HepG2 (cell line): ENCODE data around the gene ELP1. TPM values are rescaled to one million over a fixed set of nuclear protein-coding genes. Genes with fewer than 3 reads are reported as not detected.
A peak's percentile ranks its signal among the peaks of the same experiment; 100 is the strongest.

Experiments
- CENPT ChIP-seq: sonication (generic); formaldehyde crosslinking; IDR thresholded peaks from 2 replicates; pipeline ENCODE4 v1.8.0; 2022; ENCODE audit warnings: low read depth, mild to moderate bottlenecking, moderate library complexity, missing genetic modification reagents
- HBP1 ChIP-seq: IDR thresholded peaks from 2 replicates; pipeline ENCODE4 v1.6.1; 2016; ENCODE audit warnings: low read depth, control low read depth
- HNF1B ChIP-seq: sonication (generic); formaldehyde crosslinking; IDR thresholded peaks from 2 replicates; pipeline ENCODE4 v1.5.1; 2020; ENCODE audit warnings: mild to moderate bottlenecking, moderate library complexity, missing genetic modification reagents
- HOXA7 ChIP-seq: sonication (generic); formaldehyde crosslinking; IDR thresholded peaks from 2 replicates; pipeline ENCODE4 v1.8.1; 2022; ENCODE audit warnings: mild to moderate bottlenecking, missing genetic modification reagents, moderate library complexity
- LBX2 ChIP-seq: sonication (generic); formaldehyde crosslinking; IDR thresholded peaks from 2 replicates; pipeline ENCODE4 v1.5.0; 2020; ENCODE audit warnings: missing genetic modification reagents, mild to moderate bottlenecking, borderline replicate concordance
- MBD4 ChIP-seq: IDR thresholded peaks from 2 replicates; pipeline ENCODE4 v1.6.1; 2012; ENCODE audit warnings: low read length, inconsistent platforms, borderline replicate concordance
- MED8 ChIP-seq: sonication (generic); formaldehyde crosslinking; IDR thresholded peaks from 2 replicates; pipeline ENCODE4 v1.8.1; 2023; ENCODE audit warnings: mild to moderate bottlenecking, missing genetic modification reagents; ENCODE audit not compliant: insufficient replicate concordance
- NR2F2 ChIP-seq: IDR thresholded peaks from 2 replicates; pipeline ENCODE4 v1.6.1; 2012; ENCODE audit warnings: low read depth, inconsistent platforms, borderline replicate concordance
- NR3C1 ChIP-seq: sonication (generic); formaldehyde crosslinking; IDR thresholded peaks from 2 replicates; pipeline ENCODE4 v1.4.0; 2020; ENCODE audit warnings: missing genetic modification reagents
- PLSCR1 ChIP-seq: sonication (generic); formaldehyde crosslinking; IDR thresholded peaks from 2 replicates; pipeline ENCODE4 v1.5.0; 2020; ENCODE audit warnings: missing genetic modification reagents, mild to moderate bottlenecking, borderline replicate concordance
- RAD51 ChIP-seq: fragments of 450-650 bp; IDR thresholded peaks from 2 replicates; pipeline ENCODE4 v1.6.1; 2016; ENCODE audit warnings: borderline replicate concordance
- SAFB2 ChIP-seq: sonication (generic); formaldehyde crosslinking; IDR thresholded peaks from 2 replicates; pipeline ENCODE4 v1.5.1; 2020; ENCODE audit warnings: missing genetic modification reagents, low read depth, mild to moderate bottlenecking, borderline replicate concordance
- SNAPC5 ChIP-seq: sonication (generic); formaldehyde crosslinking; IDR thresholded peaks from 2 replicates; pipeline ENCODE4 v1.8.1; 2023; ENCODE audit warnings: mild to moderate bottlenecking, missing genetic modification reagents, borderline replicate concordance
- U2AF2 ChIP-seq: fragments of 200-400 bp; formaldehyde crosslinking; IDR thresholded peaks from 2 replicates; pipeline ENCODE4 v1.6.1; 2017; ENCODE audit warnings: low read depth, mild to moderate bottlenecking, low read length
- ZGPAT ChIP-seq: IDR thresholded peaks from 2 replicates; pipeline ENCODE4 v1.6.1; 2016; ENCODE audit warnings: mild to moderate bottlenecking
- ZNF570 ChIP-seq: sonication (generic); formaldehyde crosslinking; IDR thresholded peaks from 2 replicates; pipeline ENCODE4 v1.4.0; 2020; ENCODE audit warnings: mild to moderate bottlenecking, missing genetic modification reagents, borderline replicate concordance
- polyA plus RNA-seq, 8 experiments: library from polyadenylated mRNA; depleted of rRNA in 3 of 8; stranded (reverse) in 7 of 8; unstranded in 1 of 8; fragments of >200 nt; fragmentation: Illumina TruSeq in 4 of 8; extraction: Trizol in 4 of 8; gene quantifications; 2 replicates each; pipeline versions ENCODE4 v1.2.1 to v1.2.3, GENCODE V29; 2011 to 2016; ENCODE audit warnings: low read depth in 4 of 8, missing spikeins in 1 of 8, mixed read lengths in 1 of 8; ENCODE audit not compliant: insufficient read depth in 1 of 8
- total RNA-seq, 5 experiments: library from RNA; depleted of rRNA; stranded (reverse); fragments of >200 nt; fragmentation: Illumina TruSeq; extraction: Trizol; gene quantifications; 2 replicates each; pipeline ENCODE4 v1.2.3, GENCODE V29; 2016; ENCODE audit warnings: low read depth in 1 of 5

Gene ELP1
- total and polyA plus RNA-seq, 2 of the 13 experiments (the other 11 are each of a cell fraction or from before 2014, with no cell fraction given) = 157 to 275 TPM

GRCh38 chr9:108894225-108894997 lies 39.5 kb downstream of the ELP1 start (continued):
- TF ChIP-seq NR3C1 (CRISPR knock-in tag) = no peak
- no peak for TF ChIP-seq U2AF2
- TF ChIP-seq CENPT (CRISPR knock-in tag) = no peak
- TF ChIP-seq HNF1B (CRISPR knock-in tag) = peak; percentile 89
- peak; percentile 78 for TF ChIP-seq ZGPAT (CRISPR knock-in tag)
- peak; percentile 95 for TF ChIP-seq MED8 (CRISPR knock-in tag)
- no peak for TF ChIP-seq ZNF570
- no peak for TF ChIP-seq HOXA7
- no peak for TF ChIP-seq RAD51
- peak; percentile 95 for TF ChIP-seq NR2F2
- no peak for TF ChIP-seq SAFB2
- TF ChIP-seq SNAPC5 = no peak
- peak; percentile 89; the same call in 1 of the 2 replicates for TF ChIP-seq MBD4
- no peak for TF ChIP-seq PLSCR1 (CRISPR knock-in tag)
- 0 out of 2 replicates have a peak, but pooled peaks have one; percentile 21 for TF ChIP-seq HBP1 (CRISPR knock-in tag)
- TF ChIP-seq LBX2 (CRISPR knock-in tag) = no peak
